Activated CD8-positive, alpha-beta T cell treated with anti-CD3 and anti-CD28 coated beads for 36 hours (primary cell): ENCODE measurements around the gene KDM4C. TPM values are rescaled to one million over a fixed set of nuclear protein-coding genes. Genes with fewer than 3 reads are reported as not detected.
A peak's percentile ranks its signal among the peaks of the same experiment; 100 is the strongest.

Experiments
- ATAC-seq: fragments of 200-7000 bp; cut with Tn5 transposase; one replicate; pipeline ENCODE4 v1.10.0; 2021; ENCODE audit warnings: mild to moderate bottlenecking, moderate library complexity
- CTCF ChIA-PET: fragments of 350-600 bp; sonication (Branson Sonifier 250); formaldehyde crosslinking; loops from one replicate; lab custom pipeline; 2021; ENCODE audit warnings: antibody characterized with exemption; lab: Charles Lee
- POLR2A ChIA-PET: fragments of 350-600 bp; sonication (Branson Sonifier 250); formaldehyde crosslinking; loops from one replicate; lab custom pipeline; 2021; ENCODE audit warnings: antibody characterized with exemption; lab: Charles Lee
- DNase-seq: peaks from one replicate; pipeline ENCODE4 v3.0.0-alpha.2; 2020
- H3K27ac Mint-ChIP-seq: one replicate; pipeline ENCODE4 v1.8.0; 2021; ENCODE audit warnings: mild to moderate bottlenecking, mixed read lengths
- H3K27me3 Mint-ChIP-seq: one replicate; pipeline ENCODE4 v1.8.0; 2021; ENCODE audit warnings: mixed read lengths
- H3K36me3 Mint-ChIP-seq: one replicate; pipeline ENCODE4 v1.8.0; 2021; ENCODE audit warnings: low read depth, mixed read lengths
- H3K4me1 Mint-ChIP-seq: one replicate; pipeline ENCODE4 v1.8.0; 2021; ENCODE audit warnings: low read depth, mixed read lengths
- H3K4me3 Mint-ChIP-seq: one replicate; pipeline ENCODE4 v1.8.0; 2021; ENCODE audit warnings: mild to moderate bottlenecking, moderate library complexity, mixed read lengths
- H3K9me3 Mint-ChIP-seq: one replicate; pipeline ENCODE4 v1.8.0; 2021; ENCODE audit warnings: mixed read lengths
- CTCF ChIP-seq: fragments of 200-600 bp; IDR thresholded peaks from one replicate; pipeline ENCODE4 v1.8.0; 2022; ENCODE audit warnings: antibody characterized with exemption, mild to moderate bottlenecking
- intact Hi-C: fragments of 100-400 bp; cut with micrococcal nuclease; formaldehyde crosslinking; loops from one replicate; pipeline ENCODE4 v1.10.0; 2022
- total RNA-seq, 2 experiments: library from RNA; stranded (reverse); gene quantifications; one replicate each; pipeline ENCODE4 v1.2.3, GENCODE V29; 2021

KDM4C gene
- total RNA-seq, 2 experiments from 2014 or later = 31.1 to 32.9 TPM

GRCh38 chr9:6845128-6845826 lies 87.5 kb downstream of the KDM4C start:
- CTCF ChIA-PET = no interaction called here
- Mint-ChIP-seq H3K4me1 (peaks cover 11% of the 10 kb centered on the region), H3K27ac (no peak overlapping the region)

GRCh38 chr9:6845880-6846279 lies 88.1 kb downstream of the KDM4C start:
- Mint-ChIP-seq H3K4me1 (peaks cover 7% of the 10 kb centered on the region), H3K4me3 (no peak overlapping the region), H3K27ac (no peak overlapping the region), H3K27me3 (no peaks in the 10 kb centered on the region), H3K9me3 (no peaks in the 10 kb centered on the region), H3K36me3 (peaks cover 20% of the 10 kb centered on the region)
- no peak for ATAC-seq
- TF ChIP-seq CTCF = no peak
- intact Hi-C loops = no loop called here
- ChIA-PET POLR2A (no interaction called here), CTCF (no interaction called here)
- no peak for DNase-seq

More at GRCh38 chr9:6845128-6845826, 87.5 kb downstream of the KDM4C start:
- TF ChIP-seq CTCF = no peak
- peaks cover 18% of the 10 kb centered on the region for H3K36me3 Mint-ChIP-seq
- DNase-seq = no peak
- intact Hi-C loops = no loop called here
- no peaks in the 10 kb centered on the region for H3K27me3 Mint-ChIP-seq
- ATAC-seq = no peak
- POLR2A ChIA-PET = no interaction called here
- H3K9me3 Mint-ChIP-seq = no peaks in the 10 kb centered on the region
- no peak overlapping the region for H3K4me3 Mint-ChIP-seq

- H3K4me3 Mint-ChIP-seq = no peak overlapping the region
- DNase-seq = no peak
- no peak for ATAC-seq
- ChIA-PET POLR2A (no interaction called here), CTCF (no interaction called here)
- H3K27ac Mint-ChIP-seq = peak overlapping the region; percentile 25
- H3K4me1 Mint-ChIP-seq = peaks cover 4% of the 10 kb centered on the region
- no peak for TF ChIP-seq CTCF
- H3K36me3 Mint-ChIP-seq = peaks cover 36% of the 10 kb centered on the region
- H3K9me3 Mint-ChIP-seq = no peaks in the 10 kb centered on the region
- no peaks in the 10 kb centered on the region for H3K27me3 Mint-ChIP-seq
- intact Hi-C loops = no loop called here
Observed at GRCh38 chr9:6852243-6852963, 94.6 kb downstream of the KDM4C start.

- ChIA-PET POLR2A (no interaction called here), CTCF (no interaction called here)
- H3K9me3 Mint-ChIP-seq = no peaks in the 10 kb centered on the region
Observed at GRCh38 chr9:6855860-6856259, 98.1 kb downstream of the KDM4C start.

More at GRCh38 chr9:6855860-6856259, 98.1 kb downstream of the KDM4C start:
- intact Hi-C loops = no loop called here
- Mint-ChIP-seq H3K27ac (no peak overlapping the region), H3K27me3 (no peaks in the 10 kb centered on the region), H3K36me3 (peaks cover 36% of the 10 kb centered on the region), H3K4me3 (no peak overlapping the region), H3K4me1 (peaks cover 4% of the 10 kb centered on the region)
- TF ChIP-seq CTCF = no peak
- DNase-seq = no peak
- ATAC-seq = no peak
